Measurements from ENCODE around the gene CLN5. TPM values are rescaled to one million over a fixed set of nuclear protein-coding genes. Genes with fewer than 3 reads are reported as not detected.

Gene CLN5
- total and polyA plus RNA-seq, 11 donors, result 11.8 to 19.1 (median 15.9) TPM

GRCh38 chr13:76948149-76948548, 43.7 kb upstream of the CLN5 start, which contains the start of gene ACOD1:
ACOD1 (plus strand) TSS chr13:76948511; CDS start chr13:76948559, 48 bp downstream.
- Histone ChIP-seq H3K27me3 (peaks cover 0 to 9% (median 0%) of the 10 kb centered on the region in 9 donors), H3K27ac (no peak within 1 kb of the TSS), H3K4me3 (no peak within 1 kb of the TSS), H3K36me3 (no peaks in the 10 kb centered on the region), H3K9me3 (peaks cover 0 to 9% (median 0%) of the 10 kb centered on the region in 12 donors), H3K4me1 (peaks cover 0 to 20% (median 0%) of the 10 kb centered on the region in 12 donors)
- ATAC-seq (no peak), DNase-seq (no peak)
- WGBS, 4 donors, result 72 to 78% (median 75%) methylated on average over 2 of the region's 2 CpGs
- no peak for TF ChIP-seq POLR2A (IDR thresholded peaks at IDR 0.05)
- no peak for TF ChIP-seq CTCF (IDR thresholded peaks at IDR 0.05)
- intact Hi-C loops (cut with DNase I), result no loop called here

- Histone ChIP-seq H3K4me1 (peaks cover 0 to 9% (median 0%) of the 10 kb centered on the region in 12 donors), H3K27ac (no peak overlapping the region), H3K4me3 (no peak overlapping the region), H3K9me3 (peaks cover 0 to 9% (median 0%) of the 10 kb centered on the region in 12 donors), H3K36me3 (no peaks in the 10 kb centered on the region), H3K27me3 (peaks cover 0 to 9% (median 0%) of the 10 kb centered on the region in 9 donors)
- TF ChIP-seq POLR2A (IDR thresholded peaks at IDR 0.05) (no peak), CTCF (IDR thresholded peaks at IDR 0.05) (no peak)
- intact Hi-C loops (cut with DNase I), result no loop called here
- no peak for DNase-seq
- 88 to 89% (median 89%) methylated on average over 2 of the region's 2 CpGs for WGBS, 4 donors
- no peak for ATAC-seq
These were observed 41.8 kb upstream of the CLN5 start for GRCh38 chr13:76950101-76950500.

- peaks cover 0 to 2% (median 0%) of the 10 kb centered on the region in 12 donors for H3K9me3 ChIP-seq
- no peaks in the 10 kb centered on the region for H3K4me1 ChIP-seq
- H3K27ac ChIP-seq, result no peak overlapping the region
- H3K36me3 ChIP-seq, result no peaks in the 10 kb centered on the region
- DNase-seq, result no peak
- H3K4me3 ChIP-seq, result no peak overlapping the region
- H3K27me3 ChIP-seq, result peaks cover 0 to 9% (median 0%) of the 10 kb centered on the region in 9 donors
- no peak for TF ChIP-seq CTCF (IDR thresholded peaks at IDR 0.05)
- TF ChIP-seq POLR2A (IDR thresholded peaks at IDR 0.05), result no peak
- intact Hi-C loops (cut with DNase I), result no loop called here
- ATAC-seq, result no peak
- 67 to 76% (median 74%) methylated on average over 3 of the region's 3 CpGs for whole genome bisulfite sequencing, 4 donors
These were observed 37.9 kb upstream of the CLN5 start for GRCh38 chr13:76953968-76954367.

- no peak for DNase-seq
- intact Hi-C loops (cut with DNase I), result no loop called here
- no peak overlapping the region for H3K27ac ChIP-seq
- H3K27me3 ChIP-seq, result peaks cover 0 to 9% (median 0%) of the 10 kb centered on the region in 9 donors
- H3K4me1 ChIP-seq, result no peaks in the 10 kb centered on the region
- ATAC-seq, result no peak
- H3K36me3 ChIP-seq, result no peaks in the 10 kb centered on the region
- 75 to 79% (median 78%) methylated on average over 6 of the region's 6 CpGs for WGBS, 4 donors
- no peak for TF ChIP-seq CTCF (IDR thresholded peaks at IDR 0.05)
- TF ChIP-seq POLR2A (IDR thresholded peaks at IDR 0.05), result no peak
- H3K4me3 ChIP-seq, result no peak overlapping the region
- peaks cover 0 to 7% (median 1%) of the 10 kb centered on the region in 12 donors for H3K9me3 ChIP-seq
These were observed 37.3 kb upstream of the CLN5 start for GRCh38 chr13:76954538-76954937.
